Middle frontal gyrus (tissue), 1 donor: Measurements from ENCODE around the gene GUK1.
A peak's percentile ranks its signal among the peaks of the same experiment; 100 is the strongest.
"Not testable (repeated sequence)": the region's sequence is repeated elsewhere in the genome, so short reads cannot be mapped to it uniquely, and the experiment has no call there.

Experiments used
- DNase-seq: peaks from one replicate; pipeline ENCODE4 v3.0.0-alpha.2; 2015; ENCODE audit warnings: low spot score; ENCODE audit errors: extremely low spot score

GUK1 gene

GRCh38 chr1:228161866-228162265 lies 21.8 kb downstream of the GUK1 start:
- no peak for DNase-seq

DNA sequence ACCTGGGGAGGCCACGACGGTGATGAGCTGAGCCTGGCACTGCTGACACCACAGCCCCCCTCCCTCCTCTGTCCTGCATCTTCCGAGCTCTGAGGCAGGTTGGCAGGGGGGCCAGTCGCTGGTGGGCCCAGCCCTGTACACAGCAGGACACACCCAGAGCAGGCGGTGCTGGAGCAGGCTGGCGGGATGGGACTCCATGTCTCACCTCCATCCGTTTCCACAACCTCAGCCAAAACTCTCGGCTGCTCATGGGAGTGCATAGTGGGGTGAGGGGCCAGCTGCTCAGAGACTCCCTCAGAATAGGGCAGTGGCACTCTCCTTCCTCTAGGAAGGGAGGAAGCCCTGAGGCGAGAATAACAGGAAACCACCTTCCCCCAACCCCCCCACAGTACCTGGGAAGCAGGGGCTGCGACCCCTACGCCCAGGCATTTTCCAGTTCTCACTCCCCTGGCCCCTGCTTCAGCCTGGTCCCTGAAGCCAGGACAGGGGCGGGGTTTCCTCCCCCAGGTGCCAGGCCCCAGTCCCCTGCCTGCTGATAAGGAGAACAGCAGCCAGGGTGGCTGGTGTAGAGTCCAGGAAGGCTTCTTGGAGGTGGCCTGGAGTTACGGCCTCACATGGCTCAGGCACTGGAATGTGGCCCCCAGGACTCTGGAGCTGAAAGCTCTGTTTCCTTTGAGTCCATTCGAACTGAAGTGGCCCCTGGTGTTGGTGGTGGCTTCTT lies 22.4 kb downstream of the GUK1 start:
- no peak for DNase-seq

DNA sequence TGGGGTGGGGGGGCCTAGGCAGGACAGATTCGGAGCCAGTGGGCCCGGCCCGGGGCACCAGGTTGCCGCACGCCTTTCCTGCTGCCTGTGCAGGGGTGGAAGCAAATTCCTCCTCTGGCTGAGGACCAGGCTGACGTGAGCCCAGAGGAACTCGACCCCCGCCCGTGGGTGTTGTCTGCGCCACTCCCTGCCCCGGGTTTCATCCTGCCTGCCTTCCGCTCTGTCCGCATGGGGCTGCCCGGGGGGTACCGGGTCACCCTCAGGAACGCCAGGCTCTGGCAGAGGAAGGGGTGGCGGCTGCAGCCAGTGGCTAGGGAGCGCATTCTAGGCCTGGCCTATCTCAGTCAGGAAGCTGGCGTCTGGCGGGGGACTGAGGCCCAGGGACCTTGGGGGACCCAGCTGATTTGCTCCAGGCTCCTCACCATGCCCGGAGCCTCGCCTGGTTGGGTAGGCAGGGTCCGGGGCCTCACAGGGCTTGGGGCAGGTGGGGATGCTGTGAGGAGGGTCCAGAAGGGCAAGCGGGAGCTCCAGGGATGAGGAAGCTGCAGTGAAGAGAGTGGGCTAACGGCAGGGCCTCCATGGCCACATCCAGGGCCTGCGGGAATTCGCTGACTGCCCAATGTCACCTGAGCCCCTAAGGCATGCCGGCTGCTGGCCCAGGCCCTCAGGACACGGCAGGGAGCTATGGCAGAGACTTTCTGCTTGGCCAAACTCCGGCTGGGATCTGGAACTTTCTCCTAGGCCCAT lies 23.1 kb downstream of the GUK1 start:
- no peak for DNase-seq

GRCh38 chr1:228163776-228164519 lies 23.9 kb downstream of the GUK1 start:
- no peak for DNase-seq

DNA sequence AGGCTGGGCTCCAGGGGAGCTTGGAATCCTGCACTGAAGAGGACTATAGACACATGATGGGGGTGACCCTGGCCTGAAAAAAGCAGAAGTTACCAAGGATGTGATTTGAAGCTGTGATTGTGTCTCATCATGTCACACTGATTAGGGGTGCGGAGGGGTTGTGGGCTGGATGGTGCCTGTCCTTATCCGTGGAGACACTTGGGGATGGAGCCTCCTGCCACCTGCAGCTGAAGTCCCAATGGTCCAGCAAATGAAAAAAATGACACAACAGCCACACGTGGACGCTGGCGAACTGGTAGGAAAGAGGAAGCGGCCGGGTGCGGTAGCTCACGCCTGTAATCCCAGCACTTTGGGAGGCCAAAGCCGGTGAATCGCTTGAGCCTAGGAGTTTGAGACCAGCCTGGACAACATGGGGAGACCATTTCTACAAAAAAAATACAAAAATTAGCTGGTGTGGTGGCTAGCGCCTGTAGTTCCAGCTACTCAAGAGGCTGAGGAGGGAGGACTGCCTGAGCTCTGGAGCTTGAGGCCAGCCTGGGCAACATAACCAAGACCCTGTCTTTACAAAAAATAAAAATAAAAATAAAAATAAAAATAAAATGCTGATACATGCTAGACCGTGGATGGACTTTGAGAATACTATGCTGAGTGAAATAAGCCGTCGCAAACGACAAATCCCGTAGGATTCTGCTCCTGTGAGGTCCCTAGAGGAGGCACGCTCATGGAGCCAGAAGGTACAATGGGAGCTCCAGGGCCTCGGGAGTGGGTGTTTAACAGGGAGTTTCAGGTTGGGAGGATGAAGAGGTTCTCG lies 24.7 kb downstream of the GUK1 start:
- no peak for DNase-seq

GRCh38 chr1:228165372-228166169 lies 25.5 kb downstream of the GUK1 start, which contains the start of gene IBA57:
Gene IBA57 (plus strand): TSS chr1:228165804. CDS start chr1:228165817, 13 bp downstream.
- DNase-seq: peak; percentile 96

DNA sequence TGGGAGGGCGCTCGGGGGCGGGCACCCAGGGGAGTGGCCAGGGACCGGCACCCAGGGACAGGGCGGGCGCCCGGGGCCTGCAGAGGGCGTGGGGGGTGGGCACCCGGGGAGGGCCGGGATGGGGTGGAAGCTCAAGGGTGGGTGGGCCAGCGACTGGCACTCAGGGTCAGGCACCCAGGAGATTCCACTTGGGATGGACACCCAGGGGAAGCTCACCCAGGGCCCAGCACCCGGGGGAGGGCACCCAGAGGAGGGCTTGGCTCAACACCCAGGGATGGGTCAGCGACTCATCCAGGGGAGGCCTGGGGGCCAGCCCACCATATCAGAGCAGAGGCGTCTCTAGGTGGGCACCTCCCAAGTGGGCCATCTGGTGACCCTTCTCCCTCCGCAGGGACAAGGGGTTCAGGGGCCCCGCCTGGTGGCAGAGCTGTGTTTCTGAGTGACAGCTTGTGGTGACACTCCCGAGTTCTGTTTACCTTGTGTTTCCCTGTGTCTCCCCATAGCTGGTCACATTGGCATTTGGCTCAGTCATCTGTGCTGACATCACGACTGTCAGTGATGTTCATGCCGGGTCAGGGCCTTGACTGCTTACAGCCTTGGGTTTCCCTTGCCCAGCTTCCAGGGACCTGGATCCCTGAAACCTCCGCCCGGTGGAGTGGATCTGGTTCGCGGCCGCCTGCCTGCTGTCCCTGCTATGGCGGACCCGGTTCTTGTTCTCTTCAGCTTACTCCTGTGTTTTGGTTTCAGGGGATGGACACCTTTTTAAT lies 26.3 kb downstream of the GUK1 start:
- DNase-seq: no peak

DNA sequence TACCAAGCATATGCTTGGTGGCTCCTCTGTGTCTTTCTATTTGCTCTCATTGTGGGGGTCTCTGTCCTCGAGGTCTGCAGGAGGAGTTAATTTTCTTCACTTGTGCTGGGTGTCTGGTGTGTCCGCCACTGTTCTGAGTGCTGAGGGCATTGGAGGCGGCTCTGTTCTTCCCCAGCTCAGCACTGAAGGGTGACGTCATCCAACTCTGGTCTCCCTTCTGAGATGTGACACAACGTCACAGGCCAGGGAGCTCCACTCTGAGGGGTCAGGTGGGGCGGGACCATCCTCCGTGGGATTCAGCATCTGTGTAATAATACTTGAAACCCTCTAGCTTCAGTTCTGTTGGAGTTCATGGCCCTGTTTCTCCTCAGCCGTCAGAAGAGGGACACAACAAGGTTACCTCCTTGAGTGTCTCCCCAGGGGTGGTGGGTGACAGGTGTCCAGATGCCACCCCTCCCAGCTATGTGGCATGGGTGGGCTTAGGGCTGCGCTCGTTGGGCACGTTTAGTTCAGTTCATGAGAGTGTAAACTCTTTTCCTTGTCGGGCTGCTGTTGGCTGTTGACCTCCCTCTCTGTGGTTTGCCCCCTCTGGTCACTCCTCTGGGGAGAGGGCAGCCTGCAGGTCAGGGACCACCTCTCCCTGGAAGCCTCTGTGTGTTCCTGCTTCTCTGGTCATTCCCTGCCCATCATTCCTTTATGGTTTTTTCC lies 28.6 kb downstream of the GUK1 start:
- no peak for DNase-seq

GRCh38 chr1:228169345-228169744 lies 29.3 kb downstream of the GUK1 start:
- DNase-seq: no peak

DNA sequence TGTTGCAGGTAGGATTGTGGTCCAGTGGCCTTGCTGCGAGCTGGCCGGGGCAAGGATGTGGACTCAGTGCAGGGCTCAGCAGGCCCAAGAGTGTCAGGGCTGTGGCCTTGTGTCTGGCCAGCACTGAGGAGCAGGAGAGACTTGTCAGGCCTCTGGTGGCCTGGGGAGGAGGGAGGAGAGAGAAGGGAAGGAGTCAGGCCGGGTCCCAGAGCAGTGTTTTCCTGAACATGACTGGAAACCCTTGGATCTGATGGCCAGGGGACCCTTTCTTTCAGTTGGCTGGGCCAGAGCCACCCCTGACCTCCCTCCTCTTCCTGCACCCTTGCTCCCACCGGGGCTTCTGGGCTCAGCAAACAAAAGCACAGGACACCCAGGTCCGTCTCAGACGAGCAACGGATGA lies 30.6 kb downstream of the GUK1 start:
- no peak for DNase-seq

DNA sequence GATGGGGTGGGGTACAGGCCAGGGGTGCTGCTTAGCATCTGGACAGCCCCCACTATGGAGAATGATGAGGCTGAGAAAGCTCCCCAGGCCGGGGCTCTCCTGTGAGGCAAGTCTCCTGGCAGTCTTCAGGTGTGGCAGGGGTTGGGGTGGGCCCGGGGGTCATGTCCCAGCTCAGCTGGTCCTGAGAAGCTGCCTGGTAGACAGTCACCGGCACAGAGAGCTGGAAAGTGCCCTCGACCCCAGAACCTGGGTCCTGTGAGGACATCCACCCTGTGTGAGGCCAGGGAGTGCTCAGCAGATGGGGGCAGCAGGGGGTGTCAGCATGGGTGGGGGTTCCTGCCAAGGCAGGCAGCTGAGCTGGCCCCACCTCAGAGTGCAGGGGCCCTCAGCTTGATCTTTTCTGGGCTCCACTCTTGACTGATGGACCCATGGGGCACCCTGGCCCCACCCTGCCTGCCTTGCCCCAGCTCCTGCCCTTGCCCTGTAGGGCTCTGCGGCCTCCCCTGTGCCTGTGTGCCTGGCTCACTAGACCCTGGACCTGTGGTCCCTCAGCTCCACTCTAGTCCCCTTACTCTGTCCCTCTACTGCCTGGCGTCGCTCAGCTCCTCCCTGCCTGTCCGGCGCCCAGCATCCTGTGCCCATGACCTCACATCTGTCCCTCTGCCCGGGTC lies 31.3 kb downstream of the GUK1 start:
- no peak for DNase-seq

- DNase-seq: no peak
Observed at GRCh38 chr1:228172591-228173527, 32.8 kb downstream of the GUK1 start.

- DNase-seq: not testable (repeated sequence)
Observed at GRCh38 chr1:228173528-228174481, 33.7 kb downstream of the GUK1 start.

DNA sequence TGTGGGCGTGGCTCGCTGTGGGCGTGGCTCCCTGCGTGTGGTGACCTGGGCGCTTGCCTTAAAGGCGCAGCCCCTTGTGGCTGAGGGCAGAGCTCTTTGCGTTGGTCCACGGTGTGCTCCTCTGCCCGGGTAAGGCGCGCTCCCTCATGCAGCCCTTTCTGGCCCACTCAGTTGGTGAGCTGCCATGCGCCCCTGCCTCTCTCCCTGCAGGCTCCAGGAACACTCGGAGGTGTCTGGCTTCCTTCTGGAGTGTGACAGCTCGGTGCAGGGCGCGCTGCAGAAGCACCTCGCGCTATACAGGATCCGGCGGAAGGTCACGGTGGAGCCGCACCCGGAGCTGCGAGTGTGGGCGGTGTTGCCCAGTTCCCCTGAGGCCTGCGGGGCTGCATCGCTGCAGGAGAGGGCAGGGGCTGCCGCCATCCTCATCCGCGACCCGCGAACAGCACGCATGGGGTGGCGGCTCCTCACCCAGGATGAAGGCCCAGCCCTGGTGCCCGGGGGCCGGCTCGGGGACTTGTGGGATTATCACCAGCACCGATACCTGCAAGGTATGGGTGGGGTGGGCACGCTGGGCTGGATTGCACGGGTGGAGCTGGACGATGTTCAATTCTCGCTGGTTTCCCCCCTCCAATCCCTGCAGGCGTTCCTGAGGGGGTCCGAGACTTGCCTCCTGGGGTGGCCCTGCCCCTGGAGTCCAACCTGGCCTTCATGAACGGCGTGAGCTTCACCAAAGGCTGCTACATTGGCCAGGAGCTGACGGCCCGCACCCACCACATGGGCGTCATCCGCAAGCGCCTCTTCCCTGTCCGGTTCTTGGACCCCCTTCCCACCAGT lies 34.6 kb downstream of the GUK1 start:
- no peak for DNase-seq

DNA sequence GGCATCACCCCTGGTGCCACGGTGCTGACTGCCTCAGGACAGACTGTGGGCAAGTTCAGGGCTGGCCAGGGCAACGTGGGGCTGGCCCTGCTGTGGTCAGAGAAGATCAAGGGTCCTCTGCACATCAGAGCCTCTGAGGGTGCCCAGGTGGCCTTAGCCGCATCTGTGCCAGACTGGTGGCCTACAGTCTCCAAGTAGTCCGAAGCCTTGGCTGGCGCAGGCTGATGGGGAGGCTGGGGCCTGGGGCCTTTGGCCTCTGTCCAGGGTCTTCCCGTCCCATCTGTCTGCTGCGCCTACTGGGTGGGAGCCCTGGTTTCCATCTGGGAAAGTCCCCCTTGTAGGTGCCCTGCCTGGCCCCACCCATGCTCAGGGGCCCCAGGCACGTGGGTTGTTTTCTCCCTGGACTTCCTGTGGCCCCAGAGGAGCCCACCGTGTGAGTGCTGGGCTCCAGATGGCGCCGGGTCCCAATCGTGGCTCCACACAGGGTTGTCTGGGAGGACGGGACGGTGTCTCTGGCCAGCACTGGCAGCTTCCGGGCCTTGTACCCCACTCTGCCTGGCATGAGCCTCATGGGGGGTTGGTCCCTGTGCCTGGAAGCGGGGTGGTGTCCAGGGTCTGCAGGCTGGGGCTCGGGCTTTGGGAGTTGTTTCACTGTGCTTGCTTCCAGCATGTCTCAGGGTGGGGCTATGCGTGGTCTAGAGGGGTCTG lies 35.4 kb downstream of the GUK1 start:
- no peak for DNase-seq
